Activated naive CD8-positive, alpha-beta T cell treated with anti-CD3 and anti-CD28 coated beads, Interleukin-2, amount 10 ng/mL, durations not matched to agents 7 days and 5 days (primary cell): Measurements from ENCODE around the gene COLEC11. TPM values are rescaled to one million over a fixed set of nuclear protein-coding genes. Genes with fewer than 3 reads are reported as not detected.

Experiments used
- ATAC-seq: fragments of 150-1000 bp; cut with Tn5 transposase; one replicate; pipeline ENCODE4 v1.10.0; 2021; ENCODE audit warnings: low read depth, moderate library complexity
- POLR2A ChIA-PET: fragments of 350-600 bp; sonication (Branson Sonifier 250); formaldehyde crosslinking; loops from one replicate; lab custom pipeline; 2021; ENCODE audit warnings: antibody characterized with exemption; lab: Charles Lee
- DNase-seq: peaks from one replicate; pipeline ENCODE4 v3.0.0; 2021
- H3K27ac Mint-ChIP-seq: one replicate; pipeline ENCODE4 v1.8.0; 2022; ENCODE audit warnings: mild to moderate bottlenecking, mixed read lengths
- H3K27me3 Mint-ChIP-seq: one replicate; pipeline ENCODE4 v1.8.0; 2022; ENCODE audit warnings: mild to moderate bottlenecking, moderate library complexity, mixed read lengths
- H3K36me3 Mint-ChIP-seq: one replicate; pipeline ENCODE4 v1.8.0; 2021; ENCODE audit warnings: mild to moderate bottlenecking, mixed read lengths
- H3K4me1 Mint-ChIP-seq: one replicate; pipeline ENCODE4 v1.8.0; 2021; ENCODE audit warnings: mixed read lengths
- H3K4me3 Mint-ChIP-seq: one replicate; pipeline ENCODE4 v1.8.0; 2022; ENCODE audit warnings: mild to moderate bottlenecking, moderate library complexity, mixed read lengths
- H3K9me3 Mint-ChIP-seq: one replicate; pipeline ENCODE4 v1.8.0; 2021; ENCODE audit warnings: mixed read lengths
- total RNA-seq, 2 experiments: library from RNA; stranded (reverse); gene quantifications; one replicate each; pipeline ENCODE4 v1.2.3, GENCODE V29; 2021

Gene COLEC11
- total RNA-seq, 2 experiments from 2014 or later: 0.39 to 0.77 TPM

DNA sequence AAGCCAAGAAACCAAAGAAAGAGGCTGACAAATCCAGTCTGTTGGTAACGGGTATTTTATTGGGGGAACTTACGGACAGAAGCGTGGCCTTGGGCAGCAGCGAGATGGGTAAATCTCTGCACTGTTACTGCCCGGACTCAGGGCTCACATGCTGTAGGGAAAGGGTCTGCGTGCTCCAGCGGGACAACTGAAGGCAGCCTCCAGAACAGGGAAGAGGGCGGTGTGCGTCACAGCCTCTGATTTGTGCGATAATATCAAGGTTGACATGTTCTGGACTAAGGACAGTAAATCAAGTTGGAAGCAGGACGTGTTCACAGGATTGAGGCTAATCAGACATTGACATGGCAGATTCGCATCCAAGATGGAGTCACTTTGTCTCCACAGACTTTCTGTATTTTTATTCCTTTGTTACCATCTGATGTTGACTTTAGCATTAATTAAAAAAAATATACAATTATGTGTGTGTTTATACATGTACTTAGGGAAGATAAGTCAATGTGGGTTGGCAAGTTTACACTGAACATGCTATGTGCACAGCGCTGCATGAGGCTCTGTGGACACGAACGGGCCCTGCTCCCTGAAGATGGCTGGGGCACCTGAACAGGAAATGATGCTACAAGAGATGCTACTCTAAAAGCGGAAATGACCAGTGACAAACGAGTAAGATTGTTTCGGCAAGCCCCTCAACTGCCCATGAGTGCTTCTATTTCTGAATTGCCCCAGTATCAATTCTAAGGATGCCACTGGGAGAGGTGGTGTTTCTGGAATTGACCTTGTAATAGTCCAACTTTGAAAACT is 85.8 kb downstream of the COLEC11 start:
- Mint-ChIP-seq H3K4me1 (no peaks in the 10 kb centered on the region), H3K27me3 (peaks cover 1% of the 10 kb centered on the region), H3K27ac (no peak overlapping the region), H3K4me3 (no peak overlapping the region), H3K36me3 (no peaks in the 10 kb centered on the region), H3K9me3 (no peaks in the 10 kb centered on the region)
- ATAC-seq: no peak
- POLR2A ChIA-PET: no interaction called here
- DNase-seq: no peak

DNA sequence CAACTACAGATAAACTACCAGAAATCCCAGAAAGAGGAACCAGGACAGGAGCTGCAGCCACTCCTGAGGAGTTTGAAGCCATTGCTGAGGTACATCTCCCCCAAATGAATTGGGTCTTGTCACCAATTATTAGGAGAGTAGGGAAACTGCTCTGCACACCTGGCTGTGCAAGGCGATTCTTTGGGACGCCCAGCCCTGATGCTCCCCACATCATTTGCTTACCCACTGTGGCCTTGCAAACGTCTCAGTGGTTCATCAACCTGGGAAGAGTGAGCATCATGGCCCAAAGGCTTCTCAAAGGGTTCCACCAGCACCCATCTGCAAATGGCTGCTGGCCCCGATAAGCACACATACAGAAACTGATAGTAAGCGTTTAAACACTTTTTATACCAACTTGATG is 86.7 kb downstream of the COLEC11 start:
- H3K27ac Mint-ChIP-seq: no peak overlapping the region

DNA sequence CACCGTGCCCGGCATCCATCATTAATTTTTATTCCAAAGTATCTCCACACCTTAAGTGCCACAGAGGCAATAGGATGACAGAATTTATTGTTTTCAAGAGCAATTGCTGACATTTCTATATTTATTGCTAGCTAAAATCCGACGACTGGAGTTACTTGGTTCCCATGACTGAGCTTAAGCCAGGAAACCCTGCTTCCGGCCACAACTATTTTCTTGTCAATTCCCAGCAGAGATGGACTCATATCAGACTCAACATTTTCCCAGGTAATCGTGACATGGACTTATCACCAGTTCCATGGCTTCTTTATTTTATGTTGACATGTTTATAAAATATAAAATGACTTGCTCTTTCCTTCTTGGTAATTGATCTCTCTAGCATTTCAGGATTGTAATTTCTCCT is 87.9 kb downstream of the COLEC11 start:
- no peaks in the 10 kb centered on the region for H3K9me3 Mint-ChIP-seq
- H3K36me3 Mint-ChIP-seq: no peaks in the 10 kb centered on the region
- POLR2A ChIA-PET: no interaction called here
- ATAC-seq (no peak), DNase-seq (no peak)
- H3K4me3 Mint-ChIP-seq: no peak overlapping the region
- no peaks in the 10 kb centered on the region for H3K4me1 Mint-ChIP-seq
- no peak overlapping the region for H3K27ac Mint-ChIP-seq
- H3K27me3 Mint-ChIP-seq: peaks cover 17% of the 10 kb centered on the region

More for the DNA sequence above, 86.7 kb downstream of the COLEC11 start:
- no peaks in the 10 kb centered on the region for H3K9me3 Mint-ChIP-seq
- no peak overlapping the region for H3K4me3 Mint-ChIP-seq
- DNase-seq: no peak
- POLR2A ChIA-PET: no interaction called here
- H3K4me1 Mint-ChIP-seq: no peaks in the 10 kb centered on the region
- ATAC-seq: no peak
- H3K36me3 Mint-ChIP-seq: no peaks in the 10 kb centered on the region
- H3K27me3 Mint-ChIP-seq: peaks cover 10% of the 10 kb centered on the region

DNA sequence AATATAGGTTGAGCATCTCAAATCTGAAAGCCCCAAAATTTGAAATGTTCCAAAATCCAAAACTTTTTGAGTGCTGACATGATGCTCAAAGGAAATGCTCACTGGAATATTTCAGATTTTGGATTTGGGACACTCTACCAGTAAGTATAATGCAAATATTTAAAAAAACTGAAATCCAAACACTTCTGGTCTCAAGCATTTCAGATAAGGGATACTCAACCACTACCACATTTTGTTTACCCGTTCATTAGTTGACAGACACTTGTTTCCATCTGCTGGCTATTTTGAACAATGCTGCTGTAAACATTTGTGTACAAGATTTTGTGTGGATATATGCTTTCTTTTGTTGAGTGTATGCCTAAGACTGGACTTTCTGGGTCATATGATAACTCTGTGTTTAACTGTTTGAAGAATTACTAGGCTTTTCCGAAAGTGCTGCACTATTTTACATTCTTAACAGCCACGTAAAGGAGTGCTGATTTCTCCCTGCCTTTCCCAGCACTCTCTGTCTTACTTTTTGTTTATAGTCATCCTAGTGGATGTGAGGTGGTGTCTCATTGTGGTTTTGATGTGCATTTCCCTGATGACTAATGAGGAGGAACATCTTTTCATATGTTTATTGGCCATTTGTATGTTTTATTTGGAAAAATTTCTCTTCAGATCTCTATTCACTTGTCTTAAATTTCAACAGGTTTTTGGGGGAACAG is 89.0 kb downstream of the COLEC11 start:
- ATAC-seq: no peak

DNA sequence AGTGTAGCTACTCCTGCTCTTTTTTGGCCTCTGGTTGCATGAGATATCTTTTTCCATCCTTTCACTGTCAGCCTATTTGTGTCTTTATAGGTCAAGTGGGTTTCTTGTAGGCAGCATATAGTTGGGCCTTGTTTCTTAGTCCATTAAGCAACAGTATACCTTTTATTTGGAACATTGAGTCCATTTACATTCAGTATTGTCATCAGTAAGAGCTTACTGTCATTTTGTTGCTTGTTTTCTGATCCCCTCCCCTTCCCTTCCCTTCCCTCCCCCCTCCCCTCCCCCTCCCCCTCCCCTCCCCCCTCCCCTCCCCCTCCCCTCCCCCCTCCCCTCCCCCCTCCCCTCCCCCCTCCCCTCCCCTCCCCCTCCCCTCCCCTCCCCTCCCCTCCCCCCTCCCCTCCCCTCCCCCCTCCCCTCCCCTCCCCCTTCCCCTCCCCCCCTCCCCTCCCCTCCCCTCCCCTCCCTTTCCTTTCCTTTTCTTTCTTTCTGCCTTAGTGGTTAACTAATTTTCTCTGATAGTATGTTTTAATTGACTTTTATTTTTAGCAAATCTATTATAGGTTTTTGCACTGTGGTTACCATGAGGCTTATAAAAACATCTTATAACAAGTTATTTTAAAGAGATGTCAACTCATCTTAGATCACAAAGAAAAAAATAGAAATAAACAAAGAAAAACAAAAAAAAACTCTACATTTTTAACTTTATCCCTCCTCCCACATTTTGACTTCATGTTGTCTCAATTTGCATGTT is 95.3 kb downstream of the COLEC11 start:
- Mint-ChIP-seq H3K27ac (no peak overlapping the region), H3K36me3 (no peaks in the 10 kb centered on the region), H3K4me1 (no peaks in the 10 kb centered on the region), H3K4me3 (no peak overlapping the region), H3K27me3 (peaks cover 28% of the 10 kb centered on the region), H3K9me3 (peaks cover 5% of the 10 kb centered on the region)
- ATAC-seq (no peak), DNase-seq (no peak)
- POLR2A ChIA-PET: no interaction called here

More for the DNA sequence above, 89.0 kb downstream of the COLEC11 start:
- peaks cover 3% of the 10 kb centered on the region for H3K9me3 Mint-ChIP-seq
- no peaks in the 10 kb centered on the region for H3K36me3 Mint-ChIP-seq
- POLR2A ChIA-PET: no interaction called here
- no peaks in the 10 kb centered on the region for H3K4me1 Mint-ChIP-seq
- no peak for DNase-seq
- H3K27me3 Mint-ChIP-seq: peaks cover 19% of the 10 kb centered on the region
- no peak overlapping the region for H3K4me3 Mint-ChIP-seq
- H3K27ac Mint-ChIP-seq: no peak overlapping the region

DNA sequence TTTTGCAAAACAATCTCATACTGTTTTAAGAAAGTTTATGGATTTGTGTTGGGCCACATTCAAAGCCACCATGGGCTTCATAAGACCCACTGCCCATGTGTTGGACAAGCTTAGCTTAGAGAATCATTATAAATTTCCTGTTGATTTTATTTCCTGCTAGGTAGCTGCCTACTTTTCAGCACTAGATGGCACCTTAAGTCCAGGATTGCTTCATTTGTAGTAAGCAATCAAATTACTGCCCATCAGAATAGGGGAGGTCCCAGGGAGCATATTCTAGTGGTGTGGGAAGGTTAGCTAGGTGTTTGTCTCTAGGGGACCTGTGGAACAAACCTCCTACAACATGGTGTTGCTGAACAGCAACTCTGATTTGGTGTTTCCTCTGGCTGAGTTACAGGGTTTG is 97.5 kb downstream of the COLEC11 start:
- Mint-ChIP-seq H3K4me1 (no peaks in the 10 kb centered on the region), H3K9me3 (peaks cover 5% of the 10 kb centered on the region), H3K27ac (no peak overlapping the region), H3K27me3 (peaks cover 24% of the 10 kb centered on the region), H3K36me3 (no peaks in the 10 kb centered on the region), H3K4me3 (no peak overlapping the region)
- ATAC-seq (no peak), DNase-seq (no peak)
- POLR2A ChIA-PET: no interaction called here

Other genes starting within 250 kb of the COLEC11 start
- gene EIPR1, start 217.3 kb upstream of the COLEC11 start, total RNA-seq: 10 to 100 TPM; 31.0 to 34.6 TPM
- 100 to 1,000 TPM; 106 to 116 TPM for gene TRAPPC12, start 215.4 kb upstream of the COLEC11 start, total RNA-seq
- gene ADI1, start 75.6 kb upstream of the COLEC11 start, total RNA-seq: 10 to 100 TPM; 16.6 to 19.5 TPM
- gene RNASEH1, start 36.8 kb upstream of the COLEC11 start, total RNA-seq: 10 to 100 TPM; 24.7 to 24.9 TPM
- gene RPS7, start 19.9 kb upstream of the COLEC11 start, total RNA-seq: 1,000 to 10,000 TPM; 1,215 to 1,237 TPM
- gene ALLC, start 63.1 kb downstream of the COLEC11 start, total RNA-seq: not detected
- gene DCDC2C, start 108.5 kb downstream of the COLEC11 start, total RNA-seq: not detected